GM18505 (cell line): Measurements from ENCODE around the gene MAN1C1.

Experiments used
- ATAC-seq: cut with Tn5 transposase; IDR thresholded peaks from one replicate; pipeline ENCODE4 v1.9.1; 2021; ENCODE audit not compliant: unreplicated experiment
- POLR2A ChIP-seq: IDR thresholded peaks from 4 replicates; pipeline ENCODE4 v1.6.1; 2011; ENCODE audit warnings: borderline replicate concordance; ENCODE audit not compliant: insufficient read depth, insufficient read length; ENCODE audit errors: extremely low read depth

MAN1C1 gene

DNA sequence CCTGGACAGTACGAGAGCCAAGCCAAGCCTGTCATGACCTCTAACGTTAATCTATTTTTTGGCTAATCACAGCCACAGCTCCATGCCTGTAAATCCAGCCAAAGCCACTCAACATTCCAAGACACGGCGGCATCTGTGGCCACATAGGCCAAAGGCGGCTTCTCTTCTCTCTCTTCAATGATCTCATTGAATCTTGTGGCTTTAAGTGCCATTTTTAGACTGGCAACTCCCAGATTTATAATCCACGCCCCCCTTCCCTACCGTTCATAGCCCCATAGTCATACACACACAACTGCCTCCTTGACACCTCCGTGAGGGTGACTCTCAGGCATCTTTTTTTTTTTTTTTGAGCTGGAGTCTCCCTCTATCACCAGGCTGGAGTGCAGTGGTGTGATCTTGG, 177.7 kb downstream of the MAN1C1 start:
- no peak for TF ChIP-seq POLR2A
- no peak for ATAC-seq

DNA sequence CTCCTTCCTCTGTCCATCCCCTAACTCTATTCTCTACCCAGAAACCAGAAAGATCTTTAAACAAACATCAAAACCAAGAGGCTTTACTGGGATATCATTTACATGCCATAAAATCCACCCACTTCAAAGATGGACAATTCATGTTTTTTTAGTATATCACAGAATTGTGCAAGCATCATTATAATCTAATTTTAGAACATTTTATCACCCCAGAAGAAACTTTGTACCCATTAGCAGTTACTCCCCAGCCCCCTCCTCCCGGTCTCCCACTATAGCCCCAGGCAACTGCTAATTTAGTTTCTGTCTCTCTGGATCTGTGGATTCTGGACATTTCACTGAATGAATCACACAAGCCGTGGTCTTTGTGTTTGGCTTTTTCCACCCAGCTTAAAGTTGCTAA, 178.6 kb downstream of the MAN1C1 start:
- no peak for TF ChIP-seq POLR2A
- ATAC-seq = no peak

DNA sequence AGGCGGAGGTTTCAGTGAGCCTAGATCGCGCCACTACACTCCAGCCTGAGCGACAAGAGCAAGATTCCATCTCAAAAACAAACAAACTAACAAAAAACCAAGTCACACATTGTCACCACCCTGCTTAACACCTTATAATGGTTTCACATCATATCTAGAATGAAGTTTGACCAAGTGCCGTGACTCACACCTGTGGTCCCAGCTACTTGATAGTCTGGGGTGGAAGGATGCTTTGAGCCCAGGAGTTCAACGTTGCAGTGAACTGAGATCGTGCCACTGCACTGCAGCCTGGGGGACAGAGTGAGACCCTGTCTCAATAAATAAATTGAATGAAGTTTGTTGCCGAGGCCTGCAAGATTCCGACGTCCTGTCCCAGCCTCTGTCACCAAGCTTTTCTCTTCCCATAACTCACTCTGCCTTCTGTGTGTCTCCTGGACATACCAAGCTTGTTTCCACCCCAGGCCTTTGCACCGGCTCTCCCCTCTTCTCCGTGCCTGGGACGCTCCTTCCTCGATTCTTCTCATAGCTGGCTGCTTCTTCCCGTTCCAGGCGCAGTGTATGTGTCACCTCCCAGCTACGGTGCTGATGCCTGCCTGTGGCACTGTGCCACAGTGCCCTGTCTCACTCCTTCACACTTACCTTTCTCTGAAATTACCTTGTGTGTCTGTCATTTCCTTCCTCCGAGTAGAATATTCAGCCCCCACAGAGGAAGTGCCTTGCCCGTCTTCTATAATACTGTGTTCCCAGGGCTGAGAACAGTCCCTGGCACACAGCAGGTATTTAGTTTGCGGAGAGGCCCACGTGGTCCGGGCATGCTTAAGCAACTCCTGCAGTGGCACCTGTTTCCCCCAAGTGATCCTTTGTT, 179.6 kb downstream of the MAN1C1 start:
- TF ChIP-seq POLR2A = no peak
- ATAC-seq = no peak

DNA sequence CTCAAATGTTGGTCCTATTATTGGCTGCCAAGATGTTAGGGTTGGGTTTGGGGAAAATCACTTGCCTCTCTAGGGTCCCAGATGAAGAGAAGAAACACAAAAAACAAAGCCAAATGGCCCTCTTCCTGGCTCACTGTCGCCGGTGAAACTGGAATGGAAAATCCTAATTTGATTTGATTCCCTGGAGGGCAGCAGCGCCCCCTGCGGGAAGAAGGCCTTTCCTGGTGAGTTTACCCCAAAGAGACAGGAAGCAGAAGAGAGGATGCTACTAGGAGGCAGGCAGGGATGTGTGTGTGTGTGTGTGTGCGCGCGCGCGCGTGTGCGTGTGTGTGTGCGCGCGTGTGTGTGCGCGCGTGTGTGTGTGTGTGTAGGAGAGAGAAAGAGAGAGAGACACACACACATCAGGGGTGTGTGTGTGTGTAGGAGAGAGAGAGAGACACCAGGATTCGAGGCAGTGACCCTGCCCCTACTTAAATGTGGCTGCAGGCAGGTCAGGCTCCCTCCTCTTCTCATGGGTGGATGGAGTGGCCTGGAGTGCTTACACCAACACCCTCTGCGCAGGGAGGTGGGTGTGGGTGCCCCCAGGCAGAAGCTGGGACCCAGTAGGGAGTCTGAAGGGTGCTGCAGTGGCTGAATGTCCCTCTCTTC, 180.3 kb downstream of the MAN1C1 start:
- TF ChIP-seq POLR2A = no peak
- ATAC-seq = no peak

DNA sequence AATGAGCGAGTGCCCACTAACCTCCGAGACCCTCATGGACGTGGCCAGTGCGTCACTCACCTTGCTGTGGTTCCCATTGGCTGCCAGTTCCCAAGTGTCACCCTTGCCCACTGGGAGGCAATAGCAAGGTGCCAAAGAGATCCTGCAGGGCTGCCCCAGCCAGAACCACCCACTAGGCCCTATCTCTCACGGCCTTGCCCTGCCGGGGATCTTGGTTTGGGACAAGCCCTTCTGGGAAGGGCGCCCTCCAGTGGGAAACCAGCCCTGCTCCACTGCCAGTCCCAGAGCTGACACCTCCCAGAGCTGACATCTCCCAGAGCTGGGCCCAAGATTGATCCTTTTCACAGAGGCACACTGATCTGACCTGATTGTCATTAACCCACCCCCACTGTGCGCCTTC, 181.3 kb downstream of the MAN1C1 start:
- no peak for TF ChIP-seq POLR2A
- ATAC-seq = no peak

DNA sequence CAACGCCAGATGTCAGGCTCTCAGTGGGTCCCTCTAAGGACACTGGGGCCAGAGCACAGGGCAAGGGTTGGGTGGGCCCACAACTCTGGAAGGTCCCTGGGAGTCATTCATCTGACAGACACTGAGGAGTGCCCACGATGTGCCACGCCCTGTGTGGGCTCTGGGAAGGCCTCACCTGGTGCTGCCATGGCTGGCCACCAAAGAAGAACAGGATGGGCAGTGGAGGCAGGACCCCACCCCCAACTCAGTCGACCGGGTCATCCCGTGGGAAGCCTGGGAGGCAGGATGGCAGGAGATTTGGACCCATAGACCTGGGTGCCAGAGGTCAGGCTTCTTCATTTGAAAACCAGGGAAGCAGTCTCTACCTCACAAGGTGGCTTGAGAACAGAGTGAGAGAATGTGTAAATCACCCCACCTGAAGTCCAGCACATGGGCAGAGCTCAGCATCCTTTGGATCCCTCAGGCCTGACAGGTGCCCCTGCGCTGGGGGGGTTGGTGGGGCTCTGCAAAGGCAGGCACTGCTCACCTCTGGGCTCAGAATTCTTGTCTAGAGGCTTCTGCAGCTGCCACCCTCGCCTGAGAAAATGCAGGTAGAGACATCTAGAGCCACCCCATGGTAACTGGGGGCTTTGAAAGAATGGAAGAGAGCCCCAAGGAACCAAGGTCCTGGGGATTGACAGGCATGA, 182.2 kb downstream of the MAN1C1 start:
- TF ChIP-seq POLR2A = no peak
- ATAC-seq = no peak

DNA sequence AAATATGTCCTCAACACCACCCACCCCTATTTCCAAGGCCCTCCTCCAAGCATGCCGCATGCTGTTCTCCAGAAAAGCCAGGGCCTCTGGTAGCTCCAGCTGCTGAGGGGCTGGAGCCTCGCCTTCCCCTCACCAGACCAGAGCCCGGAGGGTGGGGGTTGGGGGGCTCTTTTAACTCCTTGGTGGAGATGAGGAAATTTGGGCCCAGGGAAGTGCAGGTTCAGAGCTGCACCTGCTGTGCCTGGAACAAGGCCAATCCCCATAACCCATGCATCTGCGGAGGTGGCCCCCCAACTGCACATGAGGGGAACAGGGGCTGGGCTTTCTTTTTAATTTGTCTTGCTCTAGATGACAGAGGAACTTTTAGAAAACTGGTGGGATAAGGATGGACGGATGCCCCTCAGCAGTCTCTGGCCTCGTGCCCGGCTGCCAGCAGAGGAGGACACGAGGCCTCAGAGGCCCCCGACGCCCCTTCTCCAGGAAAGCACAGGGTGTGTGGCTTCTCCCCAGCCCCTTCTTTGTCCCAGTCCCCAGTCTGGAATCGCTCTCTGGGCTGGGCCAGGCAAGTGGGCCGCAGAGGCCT, 182.9 kb downstream of the MAN1C1 start:
- no peak for TF ChIP-seq POLR2A
- ATAC-seq = no peak

DNA sequence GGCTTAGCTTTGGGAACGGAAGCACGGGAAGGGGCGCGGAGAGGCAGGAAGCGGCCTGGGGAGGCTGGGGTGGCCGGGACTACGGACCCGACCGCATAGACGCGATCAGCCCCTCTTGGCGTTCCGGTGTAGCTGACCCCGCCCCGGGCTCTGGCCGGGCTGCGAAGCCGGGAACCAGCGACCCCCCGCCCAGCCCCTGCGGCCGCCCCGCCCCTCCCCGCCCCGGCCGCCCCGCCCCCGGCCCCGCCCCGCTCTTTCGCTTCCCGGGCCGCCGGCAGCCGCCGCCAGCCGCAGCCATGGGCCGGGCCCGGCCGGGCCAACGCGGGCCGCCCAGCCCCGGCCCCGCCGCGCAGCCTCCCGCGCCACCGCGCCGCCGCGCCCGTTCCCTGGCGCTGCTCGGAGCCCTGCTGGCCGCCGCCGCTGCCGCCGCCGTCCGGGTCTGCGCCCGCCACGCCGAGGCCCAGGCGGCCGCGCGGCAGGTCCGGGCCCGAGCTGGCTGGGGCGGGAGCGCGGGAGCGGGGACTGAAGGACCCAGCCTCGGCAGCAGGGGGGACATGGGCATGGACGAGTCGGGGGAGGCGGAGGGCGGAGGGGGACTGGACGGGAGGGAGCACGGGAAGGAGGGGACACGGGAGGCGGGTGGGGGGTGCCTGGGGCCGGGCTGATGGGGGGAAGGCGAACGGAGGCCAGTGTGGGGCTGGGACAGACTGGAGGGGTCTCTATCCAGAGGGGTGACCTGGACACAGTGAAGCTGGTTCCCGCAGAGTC, 183.5 kb downstream of the MAN1C1 start, which contains the start of gene SELENON:
Gene SELENON (plus strand): TSS at position 259 of the 768 bp plus-strand sequence. CDS start 38 bp downstream, at position 297.
- no peak for TF ChIP-seq POLR2A
- no peak for ATAC-seq

DNA sequence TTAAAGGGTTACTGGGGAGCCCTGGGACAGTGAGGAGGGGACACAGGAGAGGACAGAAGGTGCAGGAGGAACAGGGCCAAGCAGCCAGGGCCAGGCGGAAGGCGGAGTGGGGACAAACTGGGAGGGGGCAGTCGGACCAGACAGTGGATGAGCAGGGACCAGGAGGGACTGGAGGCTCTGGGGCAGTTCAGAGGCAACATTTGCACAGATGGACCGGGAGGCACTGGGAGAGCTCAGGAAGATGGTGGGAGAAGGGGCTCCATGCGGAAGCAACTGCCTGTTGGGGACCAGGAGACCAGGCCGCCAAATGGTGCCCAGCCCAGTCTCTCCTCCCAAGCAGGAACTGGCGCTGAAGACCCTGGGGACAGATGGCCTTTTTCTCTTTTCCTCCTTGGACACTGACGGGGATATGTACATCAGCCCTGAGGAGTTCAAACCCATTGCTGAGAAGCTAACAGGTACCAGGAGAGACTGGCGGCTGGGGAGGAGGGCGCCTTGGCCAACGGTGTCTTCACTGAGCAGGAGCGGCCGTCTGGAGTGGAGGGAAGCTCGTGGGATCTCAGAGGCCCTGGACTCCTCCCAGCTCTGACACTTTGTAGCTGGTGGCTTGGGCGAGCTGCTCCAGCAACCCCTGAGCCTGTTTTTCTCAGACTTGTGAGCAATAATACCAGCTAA, 184.2 kb downstream of the MAN1C1 start:
- ATAC-seq = no peak
- TF ChIP-seq POLR2A = no peak

DNA sequence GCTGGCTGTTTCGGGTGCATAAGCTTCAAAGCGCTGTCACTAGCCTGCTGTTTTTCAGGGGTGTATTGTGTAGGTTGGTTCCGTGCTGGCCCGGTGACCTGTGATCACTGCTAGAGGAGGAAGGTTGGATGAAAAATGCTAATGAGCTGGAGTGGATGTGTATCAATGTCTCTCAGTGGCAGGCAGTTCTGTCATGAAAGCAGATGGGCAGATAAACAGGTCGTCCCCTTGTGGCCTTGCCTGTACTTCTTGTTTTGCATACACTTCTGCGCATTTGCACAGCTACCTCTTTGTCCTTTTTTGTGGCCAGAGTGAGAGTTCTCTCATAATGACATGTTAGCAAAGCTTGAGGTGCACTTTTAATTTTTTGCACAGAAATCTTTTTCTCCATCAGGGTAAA, 186.3 kb downstream of the MAN1C1 start:
- TF ChIP-seq POLR2A = no peak
- ATAC-seq = no peak

DNA sequence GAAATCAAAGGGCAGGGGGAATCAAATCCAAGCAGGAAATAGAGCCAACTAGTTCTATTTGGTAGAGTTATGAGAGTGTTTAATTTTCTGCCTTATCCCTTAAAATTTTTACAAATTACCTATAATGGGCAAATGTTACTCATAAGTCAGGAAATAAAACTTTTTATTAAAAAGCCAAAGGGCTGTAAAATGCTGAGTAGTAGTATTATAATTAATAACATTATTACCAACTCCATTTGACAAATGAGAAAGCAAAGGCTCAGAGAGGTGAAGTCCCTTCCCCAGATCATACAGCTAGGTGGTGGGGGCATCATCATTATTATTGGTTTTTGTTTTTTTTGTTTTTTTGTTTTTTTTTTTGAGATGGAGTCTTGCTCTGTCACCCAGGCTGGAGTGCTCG, 186.8 kb downstream of the MAN1C1 start:
- no peak for TF ChIP-seq POLR2A
- no peak for ATAC-seq
